Measurements from ENCODE around the gene EXOC3L2. TPM values are rescaled to one million over a fixed set of nuclear protein-coding genes. Genes with fewer than 3 reads are reported as not detected.
A peak's percentile ranks its signal among the peaks of the same experiment; 100 is the strongest.

EXOC3L2 gene
- total RNA-seq, 1 donor from 2014 or later: not detected

- DNase-seq (ENCODE audit: low spot score, unreplicated experiment): no peak
- Mint-ChIP-seq H3K9me3 (ENCODE audit: low read depth) (no peaks in the 10 kb centered on the region), H3K4me3 (ENCODE audit: low read depth) (peak overlapping the region; percentile 90), H3K27me3 (no peaks in the 10 kb centered on the region), H3K4me1 (ENCODE audit: low read depth) (peaks cover 14% of the 10 kb centered on the region), H3K36me3 (ENCODE audit: insufficient read depth) (peaks cover 1% of the 10 kb centered on the region), H3K27ac (peak overlapping the region; percentile 95)
- no peak for TF ChIP-seq CTCF (IDR thresholded peaks at IDR 0.05; ENCODE audit: unreplicated experiment)
Observed at GRCh38 chr19:45179072-45179891, 65.9 kb downstream of the EXOC3L2 start.

GRCh38 chr19:45178262-45179071 lies 66.7 kb downstream of the EXOC3L2 start, which contains the start of gene BLOC1S3:
TSS of gene BLOC1S3 (plus strand) at chr19:45178784. CDS start at chr19:45179297, 513 bp downstream.
- peaks cover 14% of the 10 kb centered on the region for H3K4me1 Mint-ChIP-seq (ENCODE audit: low read depth)

GRCh38 chr19:45177817-45178261 lies 67.4 kb downstream of the EXOC3L2 start, which contains the start of gene TRAPPC6A:
TSS of gene TRAPPC6A (minus strand) at chr19:45178237. CDS start at chr19:45178218, 19 bp downstream.
- peak within 1 kb of the TSS; percentile 90 for H3K4me3 Mint-ChIP-seq (ENCODE audit: low read depth)
- TF ChIP-seq CTCF (IDR thresholded peaks at IDR 0.05; ENCODE audit: unreplicated experiment): no peak
- DNase-seq (ENCODE audit: low spot score, unreplicated experiment): no peak
- peak within 1 kb of the TSS; percentile 95 for H3K27ac Mint-ChIP-seq
- H3K9me3 Mint-ChIP-seq (ENCODE audit: low read depth): no peaks in the 10 kb centered on the region
- peaks cover 1% of the 10 kb centered on the region for H3K36me3 Mint-ChIP-seq (ENCODE audit: insufficient read depth)
- peaks cover 14% of the 10 kb centered on the region for H3K4me1 Mint-ChIP-seq (ENCODE audit: low read depth)
- no peaks in the 10 kb centered on the region for H3K27me3 Mint-ChIP-seq

More at GRCh38 chr19:45178262-45179071, 66.7 kb downstream of the EXOC3L2 start, which contains the start of gene BLOC1S3:
- H3K4me3 Mint-ChIP-seq (ENCODE audit: low read depth): peak within 1 kb of the TSS; percentile 90
- H3K36me3 Mint-ChIP-seq (ENCODE audit: insufficient read depth): peaks cover 1% of the 10 kb centered on the region
- peak within 1 kb of the TSS; percentile 95 for H3K27ac Mint-ChIP-seq
- TF ChIP-seq CTCF (IDR thresholded peaks at IDR 0.05; ENCODE audit: unreplicated experiment): peak; percentile 60
- H3K9me3 Mint-ChIP-seq (ENCODE audit: low read depth): no peaks in the 10 kb centered on the region
- peak; percentile 99 for DNase-seq (ENCODE audit: low spot score, unreplicated experiment)
- no peaks in the 10 kb centered on the region for H3K27me3 Mint-ChIP-seq

DNA sequence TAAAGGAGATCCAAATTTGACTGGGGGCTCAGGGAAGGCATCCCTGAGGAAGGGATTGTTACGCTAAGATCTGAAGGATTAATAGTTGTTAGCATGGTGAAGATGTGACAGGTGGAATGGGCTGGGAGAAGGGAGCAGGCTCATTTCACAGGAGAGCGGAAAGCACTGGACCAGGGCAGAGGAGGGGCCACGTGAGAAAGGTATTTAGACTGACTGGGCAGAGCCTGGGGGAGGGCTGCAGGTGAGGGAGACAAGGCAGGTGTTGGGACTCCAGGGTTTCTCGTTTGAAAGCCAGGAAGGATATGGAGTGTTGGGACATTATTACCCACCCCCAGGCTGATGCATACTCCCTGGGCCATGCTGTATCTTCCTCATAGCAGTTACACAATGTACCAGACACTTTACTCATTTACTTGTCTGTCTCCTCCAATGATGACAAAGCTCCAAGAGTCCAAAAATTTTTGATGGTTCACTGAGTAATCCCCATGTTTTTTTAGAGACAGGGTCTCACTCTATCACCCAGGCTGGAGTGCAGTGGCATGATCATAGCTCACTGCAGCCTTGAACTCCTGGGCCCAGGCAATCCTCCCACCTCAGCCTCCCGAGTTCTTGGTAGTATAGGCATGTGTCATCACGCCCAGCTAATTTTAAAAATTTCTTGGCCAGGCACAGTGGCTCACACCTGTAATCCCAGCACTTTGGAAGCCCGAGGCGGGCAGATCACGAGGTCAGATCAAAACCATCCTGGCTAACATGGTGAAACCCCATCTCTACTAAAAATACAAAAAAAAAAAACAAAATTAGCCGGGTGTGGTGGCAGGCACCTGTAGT lies 69.5 kb downstream of the EXOC3L2 start:
- Mint-ChIP-seq H3K27ac (no peak overlapping the region), H3K4me1 (ENCODE audit: low read depth) (peaks cover 14% of the 10 kb centered on the region), H3K36me3 (ENCODE audit: insufficient read depth) (no peaks in the 10 kb centered on the region), H3K4me3 (ENCODE audit: low read depth) (peak overlapping the region; percentile 58), H3K9me3 (ENCODE audit: low read depth) (no peaks in the 10 kb centered on the region), H3K27me3 (no peaks in the 10 kb centered on the region)
- no peak for TF ChIP-seq CTCF (IDR thresholded peaks at IDR 0.05; ENCODE audit: unreplicated experiment)
- no peak for DNase-seq (ENCODE audit: low spot score, unreplicated experiment)
